Frontal cortex (tissue), 4 donors: ENCODE data around the gene CD81. TPM values are rescaled to one million over a fixed set of nuclear protein-coding genes. Genes with fewer than 3 reads are reported as not detected.
A peak's percentile ranks its signal among the peaks of the same experiment; 100 is the strongest.

ENCODE experiments used
- DNase-seq, 2 donors: peaks; one replicate each; pipeline ENCODE4 v3.0.0; 2012; ENCODE audit warnings: low spot score in 2 of 2
- FAIRE-seq: peaks from 2 replicates; lab custom pipeline; 2012; peaks lifted over from hg19 to GRCh38; lab: Jason Lieb, UNC
- total RNA-seq: library from RNA; depleted of rRNA; stranded (reverse); fragments of >200 nt; gene quantifications from one replicate; pipeline ENCODE4 v1.2.3, GENCODE V29; 2014
- donor health status: control.
- donor health status: control.
- donor health status: control.

CD81 gene
- total RNA-seq, 1 donor from 2014 or later: 67.7 TPM

- DNase-seq: peak; percentile 99
- FAIRE-seq: peak; percentile 98
Observed at GRCh38 chr11:2400069-2400761, 23.1 kb downstream of the CD81 start, which contains the start of gene TSSC4. TSS of gene TSSC4 (plus strand) at chr11:2400750. CDS start at chr11:2402634, 1,884 bp downstream.

GRCh38 chr11:2400762-2401435 is 23.8 kb downstream of the CD81 start:
- DNase-seq (no peak), FAIRE-seq (no peak)

GRCh38 chr11:2401436-2401984 is 24.4 kb downstream of the CD81 start:
- no peak for DNase-seq
- FAIRE-seq: no peak

- DNase-seq (no peak), FAIRE-seq (no peak)
Observed at GRCh38 chr11:2402106-2402505, 25.0 kb downstream of the CD81 start.

- DNase-seq (no peak), FAIRE-seq (no peak)
Observed at GRCh38 chr11:2402890-2403645, 26.0 kb downstream of the CD81 start.

GRCh38 chr11:2404735-2405196 is 27.7 kb downstream of the CD81 start:
- DNase-seq: no peak
- FAIRE-seq: no peak

- no peak for DNase-seq
- FAIRE-seq: no peak
Observed at GRCh38 chr11:2406451-2406850, 29.3 kb downstream of the CD81 start.

- DNase-seq (no peak), FAIRE-seq (no peak)
Observed at GRCh38 chr11:2406878-2407410, 29.8 kb downstream of the CD81 start.

- no peak for DNase-seq
- no peak for FAIRE-seq
Observed at GRCh38 chr11:2408671-2409070, 31.6 kb downstream of the CD81 start.

- DNase-seq (no peak), FAIRE-seq (no peak)
Observed at GRCh38 chr11:2409126-2409525, 32.0 kb downstream of the CD81 start.

- no peak for DNase-seq
- no peak for FAIRE-seq
Observed at GRCh38 chr11:2409611-2410468, 32.7 kb downstream of the CD81 start.

- FAIRE-seq (no peak), DNase-seq (no peak)
Observed at GRCh38 chr11:2410616-2411015, 33.5 kb downstream of the CD81 start.

GRCh38 chr11:2411446-2412305 is 34.6 kb downstream of the CD81 start:
- FAIRE-seq (no peak), DNase-seq (no peak)

- FAIRE-seq (no peak), DNase-seq (no peak)
Observed at GRCh38 chr11:2412323-2412722, 35.2 kb downstream of the CD81 start.

- DNase-seq (no peak), FAIRE-seq (no peak)
Observed at GRCh38 chr11:2413742-2414579, 36.9 kb downstream of the CD81 start.

- FAIRE-seq: no peak
- no peak for DNase-seq
Observed at GRCh38 chr11:2414616-2415015, 37.5 kb downstream of the CD81 start.

- FAIRE-seq: no peak
- DNase-seq: no peak
Observed at GRCh38 chr11:2415171-2415570, 38.1 kb downstream of the CD81 start.
